H1 (cell line): ENCODE data around the gene CCDC196.

Experiments
- CHD2 ChIP-seq: IDR thresholded peaks from 2 replicates; pipeline ENCODE4 v1.6.1; 2012; ENCODE audit warnings: low read length, improper control_type of control experiment
- POLR2AphosphoS5 ChIP-seq: IDR thresholded peaks from 2 replicates; pipeline ENCODE4 v1.6.1; 2011; ENCODE audit warnings: low read depth, low read length
- TEAD4 ChIP-seq: IDR thresholded peaks from 2 replicates; pipeline ENCODE4 v1.6.1; 2012; ENCODE audit warnings: low read depth, low read length, inconsistent platforms, mixed read lengths
- TF ChIP-seq, protein P1 (sequence below), 3 experiments: IDR thresholded peaks; 1 replicate in 2 of 3; 2 replicates in 1 of 3; pipeline versions ENCODE4 v1.5.1 to v1.6.1; 2011; ENCODE audit warnings: low read length in 3 of 3, mild to moderate bottlenecking in 3 of 3, inconsistent platforms in 2 of 3, low read depth in 1 of 3, moderate library complexity in 1 of 3; ENCODE audit not compliant: insufficient read depth in 1 of 3; ENCODE audit errors: control extremely low read depth in 1 of 3

GRCh38 chr14:66482873-66483272 lies 3.3 kb upstream of the CCDC196 start:
- TF ChIP-seq CHD2 (no peak), TEAD4 (no peak), POLR2AphosphoS5 (no peak)
- TF ChIP-seq, protein P1, sequence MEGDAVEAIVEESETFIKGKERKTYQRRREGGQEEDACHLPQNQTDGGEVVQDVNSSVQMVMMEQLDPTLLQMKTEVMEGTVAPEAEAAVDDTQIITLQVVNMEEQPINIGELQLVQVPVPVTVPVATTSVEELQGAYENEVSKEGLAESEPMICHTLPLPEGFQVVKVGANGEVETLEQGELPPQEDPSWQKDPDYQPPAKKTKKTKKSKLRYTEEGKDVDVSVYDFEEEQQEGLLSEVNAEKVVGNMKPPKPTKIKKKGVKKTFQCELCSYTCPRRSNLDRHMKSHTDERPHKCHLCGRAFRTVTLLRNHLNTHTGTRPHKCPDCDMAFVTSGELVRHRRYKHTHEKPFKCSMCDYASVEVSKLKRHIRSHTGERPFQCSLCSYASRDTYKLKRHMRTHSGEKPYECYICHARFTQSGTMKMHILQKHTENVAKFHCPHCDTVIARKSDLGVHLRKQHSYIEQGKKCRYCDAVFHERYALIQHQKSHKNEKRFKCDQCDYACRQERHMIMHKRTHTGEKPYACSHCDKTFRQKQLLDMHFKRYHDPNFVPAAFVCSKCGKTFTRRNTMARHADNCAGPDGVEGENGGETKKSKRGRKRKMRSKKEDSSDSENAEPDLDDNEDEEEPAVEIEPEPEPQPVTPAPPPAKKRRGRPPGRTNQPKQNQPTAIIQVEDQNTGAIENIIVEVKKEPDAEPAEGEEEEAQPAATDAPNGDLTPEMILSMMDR (IDR thresholded peaks at IDR 0.05; ENCODE audit: control extremely low read depth in 1 of 3, insufficient read depth in 1 of 3, low read depth in 1 of 3, low read length in 3 of 3): no peak
